Measurements from ENCODE around the gene GABRR1. TPM values are rescaled to one million over a fixed set of nuclear protein-coding genes. Genes with fewer than 3 reads are reported as not detected.

GABRR1 gene
- total RNA-seq, 1 donor from 2014 or later = not detected

DNA sequence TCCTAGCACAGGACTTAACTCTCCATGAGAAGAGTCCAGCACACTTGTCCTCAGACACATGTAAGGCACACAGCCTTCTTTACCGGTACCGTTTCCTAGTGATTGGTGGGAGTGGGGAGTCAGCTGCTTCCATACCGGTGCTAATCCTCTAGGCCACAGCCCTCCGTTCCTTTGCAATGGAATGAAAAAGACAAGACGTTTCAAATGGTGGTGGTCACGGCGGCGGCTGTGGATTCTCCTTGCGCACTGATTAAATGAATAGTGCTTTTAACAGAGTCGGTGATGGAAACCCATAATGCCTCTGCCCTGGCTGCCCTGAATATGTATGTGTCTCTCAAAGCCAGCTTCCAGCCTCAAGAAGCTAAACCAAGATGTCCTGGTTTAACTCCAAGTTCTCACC, 34.8 kb upstream of the GABRR1 start:
- no peaks in the 10 kb centered on the region for H3K27me3 ChIP-seq
- DNase-seq (ENCODE audit: extremely low spot score in 2 of 2) = peak in 1 of 2 donors; percentile 64
- intact Hi-C loops (cut with DNase I) = no loop called here
- no peak overlapping the region for H3K27ac ChIP-seq
- H3K4me3 ChIP-seq = no peak overlapping the region
- no peaks in the 10 kb centered on the region for H3K4me1 ChIP-seq
- TF ChIP-seq POLR2A (IDR thresholded peaks at IDR 0.05) = no peak
- TF ChIP-seq, protein P1, sequence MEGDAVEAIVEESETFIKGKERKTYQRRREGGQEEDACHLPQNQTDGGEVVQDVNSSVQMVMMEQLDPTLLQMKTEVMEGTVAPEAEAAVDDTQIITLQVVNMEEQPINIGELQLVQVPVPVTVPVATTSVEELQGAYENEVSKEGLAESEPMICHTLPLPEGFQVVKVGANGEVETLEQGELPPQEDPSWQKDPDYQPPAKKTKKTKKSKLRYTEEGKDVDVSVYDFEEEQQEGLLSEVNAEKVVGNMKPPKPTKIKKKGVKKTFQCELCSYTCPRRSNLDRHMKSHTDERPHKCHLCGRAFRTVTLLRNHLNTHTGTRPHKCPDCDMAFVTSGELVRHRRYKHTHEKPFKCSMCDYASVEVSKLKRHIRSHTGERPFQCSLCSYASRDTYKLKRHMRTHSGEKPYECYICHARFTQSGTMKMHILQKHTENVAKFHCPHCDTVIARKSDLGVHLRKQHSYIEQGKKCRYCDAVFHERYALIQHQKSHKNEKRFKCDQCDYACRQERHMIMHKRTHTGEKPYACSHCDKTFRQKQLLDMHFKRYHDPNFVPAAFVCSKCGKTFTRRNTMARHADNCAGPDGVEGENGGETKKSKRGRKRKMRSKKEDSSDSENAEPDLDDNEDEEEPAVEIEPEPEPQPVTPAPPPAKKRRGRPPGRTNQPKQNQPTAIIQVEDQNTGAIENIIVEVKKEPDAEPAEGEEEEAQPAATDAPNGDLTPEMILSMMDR (IDR thresholded peaks at IDR 0.05) = no peak
- TF ChIP-seq POLR2AphosphoS5 (IDR thresholded peaks at IDR 0.05; ENCODE audit: insufficient read depth in 1 of 2, low read depth in 1 of 2) = no peak
- H3K36me3 ChIP-seq = no peaks in the 10 kb centered on the region
- H3K9me3 ChIP-seq = no peaks in the 10 kb centered on the region

DNA sequence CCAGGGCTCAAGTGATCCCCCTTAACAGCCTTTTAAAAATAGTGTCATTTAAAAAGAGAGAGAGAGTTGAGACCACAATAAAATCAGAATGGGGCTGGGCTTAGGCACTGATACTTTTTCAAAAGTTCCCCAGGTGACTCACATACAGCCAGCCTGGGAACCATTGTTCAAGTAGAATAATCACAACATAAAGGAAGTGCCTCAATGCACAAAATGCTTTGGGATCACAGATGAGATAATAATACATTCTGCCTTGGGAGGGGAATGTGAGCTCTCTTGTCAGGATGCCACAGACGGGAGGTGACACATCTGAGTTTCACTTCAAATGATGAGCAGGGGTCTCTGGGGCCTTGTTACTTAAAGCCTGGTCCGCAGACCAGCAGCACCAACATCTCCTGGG, 34.0 kb upstream of the GABRR1 start:
- Histone ChIP-seq H3K4me3 (no peak overlapping the region), H3K27ac (no peak overlapping the region), H3K36me3 (no peaks in the 10 kb centered on the region), H3K9me3 (no peaks in the 10 kb centered on the region), H3K27me3 (no peaks in the 10 kb centered on the region), H3K4me1 (no peaks in the 10 kb centered on the region)
- intact Hi-C loops (cut with DNase I) = no loop called here
- no peak for TF ChIP-seq POLR2A (IDR thresholded peaks at IDR 0.05)
- TF ChIP-seq, protein P1 (IDR thresholded peaks at IDR 0.05) = no peak
- DNase-seq (ENCODE audit: extremely low spot score in 2 of 2) = peak in 1 of 2 donors; percentile 20

DNA sequence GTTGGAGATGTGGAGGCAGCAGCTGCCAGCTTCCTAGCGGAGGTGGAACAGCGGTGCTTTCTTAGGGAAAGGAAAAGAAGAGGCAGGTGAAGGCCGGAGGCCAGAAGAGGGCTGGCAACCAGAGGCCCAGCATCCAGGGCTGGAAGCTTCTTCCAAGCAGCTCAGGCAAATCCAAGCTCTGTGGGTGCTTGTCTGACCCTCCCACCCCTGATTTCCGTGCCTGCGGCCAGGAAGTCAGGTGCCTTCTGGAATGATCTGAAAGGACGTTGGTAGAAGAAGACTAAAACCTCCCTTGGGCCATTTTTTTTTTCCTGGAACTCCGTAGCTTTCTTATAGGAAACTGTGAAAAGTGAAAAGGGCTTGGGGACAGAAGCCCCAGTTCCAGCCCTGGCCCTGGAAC, 33.1 kb upstream of the GABRR1 start:
- intact Hi-C loops (cut with DNase I) = no loop called here
- TF ChIP-seq POLR2AphosphoS5 (IDR thresholded peaks at IDR 0.05; ENCODE audit: insufficient read depth in 1 of 2, low read depth in 1 of 2) = no peak
- TF ChIP-seq, protein P1 (IDR thresholded peaks at IDR 0.05) = no peak
- no peak for TF ChIP-seq POLR2A (IDR thresholded peaks at IDR 0.05)
- Histone ChIP-seq H3K27ac (no peak overlapping the region), H3K9me3 (no peaks in the 10 kb centered on the region), H3K4me3 (no peak overlapping the region), H3K27me3 (no peaks in the 10 kb centered on the region), H3K36me3 (no peaks in the 10 kb centered on the region), H3K4me1 (no peaks in the 10 kb centered on the region)
- peak in 1 of 2 donors; percentile 60 for DNase-seq (ENCODE audit: extremely low spot score in 2 of 2)

DNA sequence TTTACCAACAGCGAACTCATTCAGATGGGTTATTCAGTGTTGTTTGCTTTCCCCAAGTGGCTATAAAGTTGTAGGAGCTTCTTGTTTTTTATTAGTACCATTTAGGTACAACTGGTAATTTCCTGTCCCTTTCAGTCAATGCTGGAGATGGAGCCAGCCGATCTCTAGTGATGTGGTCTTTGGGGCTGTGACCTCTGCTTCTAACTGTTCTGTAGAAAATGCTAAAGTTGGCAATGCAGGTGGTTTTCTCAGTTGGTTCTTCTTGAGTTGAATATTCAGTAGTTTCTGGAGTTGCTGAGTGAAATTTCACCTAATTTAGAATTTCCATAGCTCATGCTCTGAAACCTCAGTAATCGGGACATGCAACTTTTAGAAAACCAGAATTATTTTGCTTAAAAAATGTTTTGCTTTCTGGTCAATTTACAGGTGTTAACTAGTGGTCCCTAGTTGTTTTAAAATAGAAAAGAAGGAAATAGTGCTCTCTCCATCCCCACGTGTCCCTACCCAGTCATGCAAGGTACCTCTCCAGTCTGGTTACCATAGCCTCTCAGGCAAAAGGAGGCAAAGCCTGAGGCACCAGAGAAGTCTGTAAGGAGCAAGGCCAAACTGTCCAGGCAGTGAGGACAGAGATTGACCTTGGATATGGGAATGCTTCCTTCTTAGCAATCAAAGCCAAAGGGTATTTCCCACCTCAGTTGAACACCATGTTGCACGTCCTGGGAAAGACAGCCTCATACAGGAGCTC, 27.3 kb upstream of the GABRR1 start:
- intact Hi-C loops (cut with DNase I) = loop anchor here (10.0 kb wide), 1 partner anchor 260 kb away; no protein-coding TSS in a partner anchor
- H3K27ac ChIP-seq = no peak overlapping the region
- DNase-seq (ENCODE audit: extremely low spot score in 2 of 2) = peak in 1 of 2 donors; percentile 44
- H3K4me3 ChIP-seq = no peak overlapping the region
- TF ChIP-seq, protein P1 (IDR thresholded peaks at IDR 0.05) = no peak
- TF ChIP-seq POLR2A (IDR thresholded peaks at IDR 0.05) (no peak), POLR2AphosphoS5 (IDR thresholded peaks at IDR 0.05; ENCODE audit: insufficient read depth in 1 of 2, low read depth in 1 of 2) (no peak)
- H3K27me3 ChIP-seq = no peaks in the 10 kb centered on the region
- H3K4me1 ChIP-seq = no peaks in the 10 kb centered on the region
- no peaks in the 10 kb centered on the region for H3K36me3 ChIP-seq
- no peaks in the 10 kb centered on the region for H3K9me3 ChIP-seq

DNA sequence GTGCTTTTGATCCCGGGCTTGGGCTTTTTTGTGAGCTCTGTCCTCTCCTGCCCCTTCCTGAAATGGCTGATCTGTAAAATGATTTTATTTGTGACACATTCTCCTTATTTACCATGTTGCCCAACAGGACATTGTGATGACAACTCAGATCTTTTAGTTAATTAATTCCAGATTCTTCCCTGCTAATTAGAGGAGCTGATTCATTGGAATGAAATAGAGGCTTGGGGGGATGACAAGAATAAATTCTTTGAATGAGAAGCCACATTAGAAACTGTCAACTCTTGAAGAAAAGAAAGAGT, 26.1 kb upstream of the GABRR1 start:
- intact Hi-C loops (cut with DNase I) = loop anchor here (10.0 kb wide), 1 partner anchor 258 kb away; no protein-coding TSS in a partner anchor
- Histone ChIP-seq H3K9me3 (no peaks in the 10 kb centered on the region), H3K27me3 (no peaks in the 10 kb centered on the region), H3K4me1 (no peaks in the 10 kb centered on the region), H3K36me3 (no peaks in the 10 kb centered on the region), H3K4me3 (no peak overlapping the region), H3K27ac (no peak overlapping the region)
- TF ChIP-seq POLR2A (IDR thresholded peaks at IDR 0.05) (no peak), POLR2AphosphoS5 (IDR thresholded peaks at IDR 0.05; ENCODE audit: insufficient read depth in 1 of 2, low read depth in 1 of 2) (no peak)
- TF ChIP-seq, protein P1 (IDR thresholded peaks at IDR 0.05) = no peak
- no peak for DNase-seq (ENCODE audit: extremely low spot score in 2 of 2)

Data from vagina (tissue), 2 donors.